HFF-Myc (cell line): ENCODE results near the gene UQCR11.

ENCODE experiments used
- DNase-seq: peaks from one replicate; pipeline ENCODE4 v3.0.0-alpha.2; 2011; ENCODE audit warnings: low read depth; ENCODE audit errors: extremely low read depth
- H3K4me3 ChIP-seq: replicated peaks from 2 replicates; pipeline ENCODE4 v1.5.1; 2011; ENCODE audit warnings: low read depth, mild to moderate bottlenecking, control low read depth, low read length
- CTCF ChIP-seq: IDR thresholded peaks from 2 replicates; pipeline ENCODE4 v1.5.1; 2012; ENCODE audit warnings: mild to moderate bottlenecking, low read depth, low read length, control low read depth; ENCODE audit errors: missing control alignments

UQCR11 gene

GRCh38 chr19:1629256-1629808 lies 24.1 kb upstream of the UQCR11 start:
- no peak for TF ChIP-seq CTCF
- no peak overlapping the region for H3K4me3 ChIP-seq
- no peak for DNase-seq

GRCh38 chr19:1627194-1627593 lies 21.9 kb upstream of the UQCR11 start:
- no peak overlapping the region for H3K4me3 ChIP-seq
- no peak for DNase-seq
- TF ChIP-seq CTCF: no peak

DNA sequence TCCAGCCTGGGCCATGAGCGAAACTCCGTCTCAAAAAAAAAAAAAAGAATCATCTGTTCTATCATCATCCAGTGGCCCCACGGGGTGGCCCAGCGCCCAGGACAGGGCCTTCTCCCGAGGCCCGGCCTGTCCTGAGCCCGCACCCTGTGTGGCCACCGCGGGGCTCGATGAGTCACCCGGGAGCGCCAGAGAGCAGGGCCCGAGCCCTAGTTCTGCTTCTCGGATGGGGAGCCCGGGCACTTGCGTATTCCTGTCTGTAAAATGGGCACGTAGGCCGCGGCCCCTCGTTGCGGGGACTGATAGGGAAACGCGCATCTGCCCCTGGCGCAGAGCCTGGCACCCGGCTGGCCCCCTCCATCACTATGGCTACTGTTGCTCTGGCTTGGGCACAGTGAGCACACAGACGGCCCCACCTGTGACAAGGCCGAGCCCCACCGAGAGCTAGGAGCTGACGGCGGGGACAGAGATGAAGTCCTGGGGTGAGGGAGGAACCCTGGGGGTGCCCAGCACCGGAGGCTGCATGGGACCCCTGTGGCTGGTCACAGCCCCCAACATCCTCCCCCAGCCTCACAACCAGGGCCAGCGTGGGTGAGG lies 21.3 kb upstream of the UQCR11 start:
- no peak for TF ChIP-seq CTCF
- H3K4me3 ChIP-seq: no peak overlapping the region
- no peak for DNase-seq

- DNase-seq: no peak
- peak; percentile 73 for TF ChIP-seq CTCF
- H3K4me3 ChIP-seq: no peak overlapping the region
Observed at GRCh38 chr19:1624458-1624857, 19.2 kb upstream of the UQCR11 start.

GRCh38 chr19:1622541-1622940 lies 17.3 kb upstream of the UQCR11 start:
- DNase-seq: no peak
- no peak overlapping the region for H3K4me3 ChIP-seq
- no peak for TF ChIP-seq CTCF

GRCh38 chr19:1622007-1622406 lies 16.7 kb upstream of the UQCR11 start:
- H3K4me3 ChIP-seq: no peak overlapping the region
- TF ChIP-seq CTCF: no peak
- no peak for DNase-seq

DNA sequence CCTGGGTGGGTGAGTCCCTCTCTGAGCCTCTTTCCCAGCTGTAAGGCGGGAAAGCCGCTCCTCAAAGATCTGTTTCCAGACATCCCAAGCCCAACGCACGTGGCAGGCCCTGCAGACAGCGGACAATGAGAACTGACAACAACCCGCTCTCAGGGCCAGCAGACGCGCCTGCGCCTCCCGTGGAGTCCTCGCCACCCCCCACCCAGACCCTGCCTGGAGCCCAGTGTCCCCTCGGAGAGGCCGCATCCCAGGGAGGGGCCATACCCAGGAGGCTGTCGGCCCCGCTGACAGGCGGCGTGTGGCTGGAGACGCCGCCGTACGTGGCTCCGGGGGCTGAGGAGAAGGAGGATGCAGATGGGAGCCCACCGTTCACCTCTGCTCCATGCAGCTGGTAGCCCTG lies 16.3 kb upstream of the UQCR11 start:
- no peak overlapping the region for H3K4me3 ChIP-seq
- no peak for TF ChIP-seq CTCF
- no peak for DNase-seq
